SH-SY5Y (cell line): ENCODE data around the gene FAM3C.

ENCODE experiments used
- GATA2 ChIP-seq: IDR thresholded peaks from 2 replicates; pipeline ENCODE4 v1.6.1; 2011; ENCODE audit warnings: mild to moderate bottlenecking, low read depth, low read length
- GATA3 ChIP-seq: IDR thresholded peaks from 2 replicates; pipeline ENCODE4 v1.6.1; 2011; ENCODE audit warnings: low read depth, mild to moderate bottlenecking, low read length, moderate library complexity

DNA sequence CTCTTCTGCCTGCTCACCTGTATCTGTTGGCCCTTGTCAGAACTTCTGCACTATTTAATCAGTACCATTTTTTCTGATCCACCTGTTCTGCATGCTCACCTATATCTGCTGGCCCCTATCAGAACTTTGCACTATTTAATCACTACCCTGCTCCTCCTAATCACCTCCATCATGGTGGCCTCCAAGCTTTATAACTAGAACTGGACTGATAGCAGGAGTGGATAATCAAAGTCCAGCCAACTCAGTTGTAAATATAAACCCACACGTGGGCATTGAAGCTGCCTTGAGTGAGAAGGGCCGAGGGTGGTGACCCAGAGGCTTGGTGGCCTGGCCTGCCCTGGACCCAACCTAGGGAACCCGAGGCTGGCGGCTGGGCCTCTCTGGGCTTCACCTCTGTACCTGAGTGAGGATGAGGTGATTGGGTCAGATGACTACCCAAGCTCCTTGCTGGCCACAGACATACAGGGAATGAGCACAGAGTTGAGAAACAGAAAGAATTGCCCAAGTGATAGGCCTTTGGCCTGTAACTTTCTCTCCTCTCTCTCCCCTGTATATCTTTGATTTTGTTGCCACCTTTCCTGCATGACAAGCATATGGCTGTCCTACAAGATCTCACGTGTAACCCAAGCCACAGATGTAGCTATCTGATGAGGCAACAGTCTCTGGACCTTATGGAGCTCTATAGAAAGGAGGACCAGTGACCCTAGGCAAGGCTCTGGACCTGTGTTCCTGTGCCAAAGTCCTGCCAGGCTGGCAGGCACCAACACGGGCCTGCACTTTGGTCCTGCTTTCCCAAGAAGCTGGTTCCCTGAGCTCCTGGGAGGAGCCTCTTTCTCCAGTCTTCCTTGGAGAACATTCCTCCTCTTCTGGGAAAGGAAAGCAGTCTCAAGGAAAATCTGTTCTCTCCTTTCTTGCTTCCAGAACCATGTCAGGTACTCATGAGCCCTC lies 23.4 kb upstream of the FAM3C start:
- TF ChIP-seq GATA3 (no peak), GATA2 (no peak)
